ENCODE measurements around the gene POU2F1.

GRCh38 chr1:167452483-167452882, 231.8 kb downstream of the POU2F1 start:
- TF ChIP-seq POLR2A (IDR thresholded peaks at IDR 0.05): no peak
- TF ChIP-seq, protein P1, sequence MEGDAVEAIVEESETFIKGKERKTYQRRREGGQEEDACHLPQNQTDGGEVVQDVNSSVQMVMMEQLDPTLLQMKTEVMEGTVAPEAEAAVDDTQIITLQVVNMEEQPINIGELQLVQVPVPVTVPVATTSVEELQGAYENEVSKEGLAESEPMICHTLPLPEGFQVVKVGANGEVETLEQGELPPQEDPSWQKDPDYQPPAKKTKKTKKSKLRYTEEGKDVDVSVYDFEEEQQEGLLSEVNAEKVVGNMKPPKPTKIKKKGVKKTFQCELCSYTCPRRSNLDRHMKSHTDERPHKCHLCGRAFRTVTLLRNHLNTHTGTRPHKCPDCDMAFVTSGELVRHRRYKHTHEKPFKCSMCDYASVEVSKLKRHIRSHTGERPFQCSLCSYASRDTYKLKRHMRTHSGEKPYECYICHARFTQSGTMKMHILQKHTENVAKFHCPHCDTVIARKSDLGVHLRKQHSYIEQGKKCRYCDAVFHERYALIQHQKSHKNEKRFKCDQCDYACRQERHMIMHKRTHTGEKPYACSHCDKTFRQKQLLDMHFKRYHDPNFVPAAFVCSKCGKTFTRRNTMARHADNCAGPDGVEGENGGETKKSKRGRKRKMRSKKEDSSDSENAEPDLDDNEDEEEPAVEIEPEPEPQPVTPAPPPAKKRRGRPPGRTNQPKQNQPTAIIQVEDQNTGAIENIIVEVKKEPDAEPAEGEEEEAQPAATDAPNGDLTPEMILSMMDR (IDR thresholded peaks at IDR 0.05): no peak

Data from stomach (tissue), 4 donors.